H1 (cell line): ENCODE measurements around the gene SPDYE16. TPM values are rescaled to one million over a fixed set of nuclear protein-coding genes. Genes with fewer than 3 reads are reported as not detected.

ENCODE experiments used
- CTCF ChIA-PET: fragments of 300-600 bp; sonication (Branson Sonifier 250); formaldehyde crosslinking; loops from one replicate; lab custom pipeline; 2021; ENCODE audit not compliant: partially characterized antibody; lab: Charles Lee
- POLR2A ChIA-PET: fragments of 300-600 bp; sonication (Branson Sonifier 250); formaldehyde crosslinking; loops from one replicate; lab custom pipeline; 2021; ENCODE audit warnings: inconsistent platforms; ENCODE audit not compliant: partially characterized antibody; lab: Charles Lee
- DNase-seq, 2 experiments: peaks; one replicate each; pipeline versions ENCODE4 v3.0.0 to v3.0.0-alpha.2; 2010 to 2022; ENCODE audit warnings: low spot score in 2 of 2, low read depth in 1 of 2, mixed read lengths in 1 of 2
- FAIRE-seq: peaks from 2 replicates; lab custom pipeline; 2011; peaks lifted over from hg19 to GRCh38; lab: Jason Lieb, UNC
- H2AFZ ChIP-seq: 2 replicates; pipeline ENCODE4 v1.8.1; 2012; ENCODE audit warnings: low read length, inconsistent platforms
- H2AK5ac ChIP-seq: 2 replicates; pipeline ENCODE4 v1.6.1; 2013; ENCODE audit warnings: low read depth, low read length
- H2BK120ac ChIP-seq: replicated peaks from 2 replicates; pipeline ENCODE3; 2013; ENCODE audit warnings: low read depth, low read length, inconsistent platforms
- H2BK12ac ChIP-seq: 2 replicates; pipeline ENCODE4 v1.6.1; 2013; ENCODE audit warnings: low read depth, low read length
- H2BK15ac ChIP-seq: 2 replicates; pipeline ENCODE4 v1.6.1; 2013; ENCODE audit warnings: low read length
- H2BK20ac ChIP-seq: 2 replicates; pipeline ENCODE4 v1.6.1; 2013; ENCODE audit warnings: low read length
- H2BK5ac ChIP-seq: 2 replicates; pipeline ENCODE4 v1.6.1; 2013; ENCODE audit warnings: low read depth, low read length
- H3K14ac ChIP-seq: 2 replicates; pipeline ENCODE4 v1.6.1; 2013; ENCODE audit warnings: inconsistent platforms; ENCODE audit not compliant: insufficient read length
- H3K18ac ChIP-seq: 2 replicates; pipeline ENCODE4 v1.6.1; 2013; ENCODE audit warnings: low read length; ENCODE audit errors: extremely low read depth
- H3K23ac ChIP-seq: 2 replicates; pipeline ENCODE4 v1.6.1; 2013; ENCODE audit warnings: inconsistent platforms; ENCODE audit not compliant: insufficient read length
- H3K23me2 ChIP-seq: 2 replicates; pipeline ENCODE4 v1.6.1; 2013; ENCODE audit warnings: low read depth, low read length
- H3K27ac ChIP-seq: 2 replicates; pipeline ENCODE4 v1.6.1; 2011; ENCODE audit warnings: low read depth, low read length, inconsistent platforms
- H3K27me3 ChIP-seq, 4 experiments: replicated peaks in 1 of 4; 1 replicate in 1 of 4; 2 replicates in 3 of 4; pipeline versions ENCODE4 v1.6.1 to v1.8.1; 2011 to 2013; ENCODE audit warnings: low read length in 3 of 4, mild to moderate bottlenecking in 3 of 4, inconsistent platforms in 2 of 4, mixed read lengths in 2 of 4, moderate library complexity in 1 of 4; ENCODE audit not compliant: control insufficient read depth in 3 of 4, insufficient read depth in 3 of 4; ENCODE audit errors: extremely low read depth in 1 of 4
- H3K36me3 ChIP-seq, 4 experiments: 2 replicates each; pipeline versions ENCODE4 v1.6.1 to v1.8.1; 2011 to 2013; ENCODE audit warnings: mild to moderate bottlenecking in 4 of 4, low read length in 3 of 4, moderate library complexity in 2 of 4, control low read depth in 1 of 4, inconsistent platforms in 1 of 4; ENCODE audit not compliant: insufficient read depth in 4 of 4, control insufficient read depth in 2 of 4
- H3K4ac ChIP-seq: replicated peaks from 2 replicates; pipeline ENCODE3; 2013; ENCODE audit warnings: low read length, low read depth, mixed read lengths, inconsistent platforms; ENCODE audit not compliant: insufficient read length
- H3K4me1 ChIP-seq, 4 experiments: replicated peaks in 1 of 4; 1 replicate in 1 of 4; 2 replicates in 3 of 4; pipeline versions ENCODE4 v1.6.1 to v1.8.1; 2011 to 2013; ENCODE audit warnings: low read length in 3 of 4, inconsistent platforms in 2 of 4, mixed read lengths in 1 of 4; ENCODE audit not compliant: insufficient read depth in 4 of 4, control insufficient read depth in 3 of 4
- H3K4me2 ChIP-seq, 2 experiments: 2 replicates each; pipeline versions ENCODE4 v1.6.1 to v1.8.1; 2011 to 2013; ENCODE audit warnings: low read depth in 2 of 2, low read length in 2 of 2, control low read depth in 1 of 2, inconsistent platforms in 1 of 2, mild to moderate bottlenecking in 1 of 2; ENCODE audit not compliant: insufficient read depth in 1 of 2
- H3K4me3 ChIP-seq, 4 experiments: fragments of 200-600, 300-600 bp in 1 of 4; sonication (generic), shearing (Covaris generic), sonication (Bioruptor Twin) in 1 of 4; 2 replicates each; pipeline versions ENCODE4 v1.5.1 to v1.8.1; 2011 to 2016; ENCODE audit warnings: low read length in 4 of 4, low read depth in 3 of 4, control low read depth in 2 of 4, inconsistent platforms in 2 of 4, mild to moderate bottlenecking in 2 of 4, mixed read lengths in 1 of 4, moderate library complexity in 1 of 4; ENCODE audit not compliant: insufficient read depth in 2 of 4; ENCODE audit errors: extremely low read depth in 1 of 4
- H3K56ac ChIP-seq: replicated peaks from 2 replicates; pipeline ENCODE3; 2013; ENCODE audit warnings: low read depth, mild to moderate bottlenecking, mixed read lengths, low read length, inconsistent platforms; ENCODE audit not compliant: insufficient read length
- H3K79me1 ChIP-seq: 2 replicates; pipeline ENCODE4 v1.6.1; 2013; ENCODE audit warnings: low read depth, low read length, control low read depth
- H3K79me2 ChIP-seq, 2 experiments: 2 replicates each; pipeline versions ENCODE4 v1.6.1 to v1.8.1; 2012 to 2013; ENCODE audit warnings: low read length in 2 of 2, mild to moderate bottlenecking in 2 of 2, inconsistent platforms in 1 of 2; ENCODE audit not compliant: insufficient read depth in 2 of 2, control insufficient read depth in 1 of 2
- H3K9ac ChIP-seq, 4 experiments: replicated peaks in 1 of 4; 1 replicate in 1 of 4; 2 replicates in 3 of 4; pipeline versions ENCODE4 v1.6.1 to v1.8.1; 2011 to 2013; ENCODE audit warnings: low read depth in 3 of 4, low read length in 3 of 4, control low read depth in 2 of 4, mild to moderate bottlenecking in 2 of 4, moderate library complexity in 2 of 4, inconsistent platforms in 1 of 4; ENCODE audit errors: extremely low read depth in 1 of 4
- H3K9me3 ChIP-seq, 2 experiments: 2 replicates each; pipeline versions ENCODE4 v1.6.1 to v1.8.1; 2012 to 2013; ENCODE audit warnings: mild to moderate bottlenecking in 2 of 2, moderate library complexity in 2 of 2, control low read depth in 1 of 2, inconsistent platforms in 1 of 2, low read depth in 1 of 2, low read length in 1 of 2, mixed read lengths in 1 of 2; ENCODE audit not compliant: insufficient read depth in 2 of 2
- H4K20me1 ChIP-seq, 2 experiments: replicated peaks in 1 of 2; 2 replicates each; pipeline versions ENCODE3 to v1.8.1; 2011 to 2013; ENCODE audit warnings: inconsistent platforms in 2 of 2, low read length in 2 of 2, mild to moderate bottlenecking in 1 of 2; ENCODE audit not compliant: insufficient read depth in 2 of 2, control insufficient read depth in 1 of 2
- H4K5ac ChIP-seq: 2 replicates; pipeline ENCODE4 v1.6.1; 2013; ENCODE audit warnings: low read length, low read depth, mixed read lengths, inconsistent platforms; ENCODE audit not compliant: insufficient read length
- H4K8ac ChIP-seq: 2 replicates; pipeline ENCODE4 v1.8.0; 2013; ENCODE audit warnings: mild to moderate bottlenecking, moderate library complexity, low read length, inconsistent platforms; ENCODE audit not compliant: insufficient read depth; ENCODE audit errors: extremely low read depth
- H4K91ac ChIP-seq: replicated peaks from 2 replicates; pipeline ENCODE3; 2013; ENCODE audit warnings: low read length, mixed read lengths, inconsistent platforms; ENCODE audit not compliant: insufficient read length
- JUND ChIP-seq: IDR thresholded peaks from 2 replicates; pipeline ENCODE4 v1.6.1; 2011; ENCODE audit warnings: mild to moderate bottlenecking, improper control_type of control experiment, low read length
- RAD21 ChIP-seq, 2 experiments: IDR thresholded peaks in 1 of 2; conservative IDR thresholded peaks in 1 of 2; 2 replicates each; pipeline ENCODE4 v1.6.1; 2011; ENCODE audit warnings: low read depth in 2 of 2, low read length in 2 of 2, improper control_type of control experiment in 1 of 2, inconsistent platforms in 1 of 2, mild to moderate bottlenecking in 1 of 2, moderate library complexity in 1 of 2
- SIX5 ChIP-seq: IDR thresholded peaks from 2 replicates; pipeline ENCODE4 v1.6.1; 2011; ENCODE audit warnings: mild to moderate bottlenecking, low read depth, low read length
- TAF1 ChIP-seq: IDR thresholded peaks from 2 replicates; pipeline ENCODE4 v1.6.1; 2011; ENCODE audit warnings: mild to moderate bottlenecking, low read depth, low read length
- YY1 ChIP-seq: IDR thresholded peaks from 2 replicates; pipeline ENCODE4 v1.6.1; 2011; ENCODE audit warnings: low read depth, mild to moderate bottlenecking, low read length
- ZNF274 ChIP-seq: IDR thresholded peaks from 2 replicates; pipeline ENCODE4 v1.7.0; 2012; ENCODE audit warnings: low read length, borderline replicate concordance; ENCODE audit errors: extremely low read depth
- WGBS, 2 experiments: shearing (Covaris generic) in 1 of 2; methylation state at CpG; one replicate each; pipeline versions ENCODE4 v1.1.6 to v1.1.7; 2013 to 2015; ENCODE audit warnings: low lambda C conversion rate in 2 of 2, mixed read lengths in 2 of 2, inconsistent platforms in 1 of 2, low coverage in 1 of 2, missing lambda C conversion rate in 1 of 2; ENCODE audit not compliant: insufficient replicate concordance in 2 of 2, insufficient coverage in 1 of 2, insufficient read length in 1 of 2; ENCODE audit errors: extremely low coverage in 1 of 2, missing lambda C conversion rate in 1 of 2; 5-methylcytosine and 5-hydroxymethylcytosine counted together
- polyA plus RNA-seq, 7 experiments: library from polyadenylated mRNA; depleted of rRNA in 3 of 7; stranded (reverse) in 5 of 7; unstranded in 2 of 7; fragments of >200 nt in 5 of 7; fragments of 200-250 nt in 2 of 7; gene quantifications; 1 replicate in 5 of 7; 2 replicates in 1 of 7; 4 replicates in 1 of 7; pipeline versions ENCODE4 v1.2.1 to v1.2.3, GENCODE V29; 2011 to 2013; ENCODE audit warnings: missing spikeins in 2 of 7, mixed read lengths in 2 of 7
- total RNA-seq: library from RNA; stranded (reverse); fragmentation: NEBNext Ultra II Directional; extraction: Animal tissue kit (Norgen Biotek cat#: 25700); gene quantifications from 2 replicates; pipeline ENCODE4 v1.2.1, GENCODE V29; 2021
- TF ChIP-seq, protein P1 (sequence below), 3 experiments: IDR thresholded peaks; 1 replicate in 2 of 3; 2 replicates in 1 of 3; pipeline versions ENCODE4 v1.5.1 to v1.6.1; 2011; ENCODE audit warnings: low read length in 3 of 3, mild to moderate bottlenecking in 3 of 3, inconsistent platforms in 2 of 3, low read depth in 1 of 3, moderate library complexity in 1 of 3; ENCODE audit not compliant: insufficient read depth in 1 of 3; ENCODE audit errors: control extremely low read depth in 1 of 3
- TF ChIP-seq, protein P2 (sequence below): IDR thresholded peaks from 2 replicates; pipeline ENCODE4 v1.6.1; 2012; ENCODE audit warnings: inconsistent platforms

SPDYE16 gene
- total and polyA plus RNA-seq, 2 of the 8 experiments (the other 6 are each of a cell fraction or from before 2014, with no cell fraction given), result not detected

DNA sequence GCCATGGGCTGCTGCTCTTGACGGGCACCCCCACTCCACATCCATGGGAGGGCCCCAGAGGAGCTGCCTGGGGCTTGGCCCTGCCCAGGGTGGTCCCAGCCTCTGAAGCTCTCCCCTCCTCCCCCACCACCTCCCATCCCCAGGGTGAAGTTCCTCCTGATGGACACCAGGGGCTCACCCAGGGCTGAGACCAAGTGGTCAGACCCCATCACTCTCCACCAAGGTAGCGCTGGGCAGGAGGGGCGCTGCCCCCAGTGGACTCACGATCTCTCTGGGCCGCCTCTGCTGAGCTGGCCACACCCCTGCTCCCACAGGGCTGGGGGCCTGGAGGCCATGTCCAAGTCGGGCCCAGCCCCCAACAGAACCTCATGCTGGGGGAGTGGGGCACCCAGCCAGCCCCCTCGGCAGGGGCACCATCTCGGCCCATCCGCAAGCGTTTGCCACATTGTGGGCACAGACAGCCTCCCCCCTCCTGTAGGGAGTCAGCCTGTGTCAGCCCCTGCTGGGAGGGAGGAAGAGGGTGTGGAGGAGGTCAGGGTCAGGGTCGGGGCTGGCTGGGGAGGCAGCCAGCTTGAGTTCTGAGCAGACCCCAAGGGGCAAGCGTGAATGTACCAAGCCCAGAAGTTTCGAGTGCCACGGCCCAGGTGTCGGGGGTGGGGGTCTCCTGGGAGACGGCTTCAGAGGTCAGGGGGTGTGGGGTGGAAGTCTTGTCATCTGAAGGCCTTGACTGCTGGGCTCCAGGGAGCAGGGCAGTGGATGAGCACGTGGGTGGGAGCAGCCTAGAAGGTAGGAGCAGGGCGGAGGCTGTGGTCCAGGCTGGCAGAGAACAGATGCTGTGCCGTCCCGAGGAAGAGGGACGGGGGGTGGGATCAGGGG lies 29.9 kb downstream of the SPDYE16 start:
- CTCF ChIA-PET, result interaction anchor here (1.1 to 1.5 kb wide), 2 partner anchors 89 to 176 kb away, joined by 3 to 4 read pairs; no protein-coding TSS in a partner anchor
- no peak for FAIRE-seq
- no peak for TF ChIP-seq JUND
- TF ChIP-seq RAD21 (IDR thresholded peaks at IDR 0.05 in 1 of 2, conservative IDR thresholded peaks at IDR 0.05 in 1 of 2; ENCODE audit: low read depth in 2 of 2, low read length in 2 of 2), result peak; percentile 39 to 51; a peak in 3 of 4 replicates
- TF ChIP-seq ZNF274, result no peak
- TF ChIP-seq YY1, result no peak
- TF ChIP-seq SIX5, result no peak
- TF ChIP-seq, protein P1, sequence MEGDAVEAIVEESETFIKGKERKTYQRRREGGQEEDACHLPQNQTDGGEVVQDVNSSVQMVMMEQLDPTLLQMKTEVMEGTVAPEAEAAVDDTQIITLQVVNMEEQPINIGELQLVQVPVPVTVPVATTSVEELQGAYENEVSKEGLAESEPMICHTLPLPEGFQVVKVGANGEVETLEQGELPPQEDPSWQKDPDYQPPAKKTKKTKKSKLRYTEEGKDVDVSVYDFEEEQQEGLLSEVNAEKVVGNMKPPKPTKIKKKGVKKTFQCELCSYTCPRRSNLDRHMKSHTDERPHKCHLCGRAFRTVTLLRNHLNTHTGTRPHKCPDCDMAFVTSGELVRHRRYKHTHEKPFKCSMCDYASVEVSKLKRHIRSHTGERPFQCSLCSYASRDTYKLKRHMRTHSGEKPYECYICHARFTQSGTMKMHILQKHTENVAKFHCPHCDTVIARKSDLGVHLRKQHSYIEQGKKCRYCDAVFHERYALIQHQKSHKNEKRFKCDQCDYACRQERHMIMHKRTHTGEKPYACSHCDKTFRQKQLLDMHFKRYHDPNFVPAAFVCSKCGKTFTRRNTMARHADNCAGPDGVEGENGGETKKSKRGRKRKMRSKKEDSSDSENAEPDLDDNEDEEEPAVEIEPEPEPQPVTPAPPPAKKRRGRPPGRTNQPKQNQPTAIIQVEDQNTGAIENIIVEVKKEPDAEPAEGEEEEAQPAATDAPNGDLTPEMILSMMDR (IDR thresholded peaks at IDR 0.05; ENCODE audit: control extremely low read depth in 1 of 3, insufficient read depth in 1 of 3, low read depth in 1 of 3, low read length in 3 of 3), result peak; percentile 60 to 70 (median 64)
- TF ChIP-seq, protein P2, sequence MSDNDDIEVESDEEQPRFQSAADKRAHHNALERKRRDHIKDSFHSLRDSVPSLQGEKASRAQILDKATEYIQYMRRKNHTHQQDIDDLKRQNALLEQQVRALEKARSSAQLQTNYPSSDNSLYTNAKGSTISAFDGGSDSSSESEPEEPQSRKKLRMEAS, result no peak
- TF ChIP-seq TAF1, result no peak

More for the DNA sequence above, 29.9 kb downstream of the SPDYE16 start:
- Histone ChIP-seq H3K4me3 (no peak overlapping the region), H2AK5ac (peak overlapping the region; percentile 24; the same call in 1 of the 2 replicates), H3K14ac (no peak overlapping the region), H3K4me1 (peaks cover 0 to 17% (median 11%) of the 10 kb centered on the region in 4 experiments; a peak in 6 of 7 replicates), H2AFZ (no peak overlapping the region), H3K36me3 (no peaks in the 10 kb centered on the region), H2BK12ac (peak overlapping the region; percentile 39; the same call in 1 of the 2 replicates), H3K4ac (no peak overlapping the region), H3K79me1 (no peaks in the 10 kb centered on the region), H4K8ac (peak overlapping the region; percentile 80; the same call in 1 of the 2 replicates), H3K23me2 (no peaks in the 10 kb centered on the region), H4K20me1 (peaks cover 0 to 1% of the 10 kb centered on the region in 2 experiments), H4K91ac (no peak overlapping the region), H3K27ac (no peak overlapping the region; the same call in 1 of the 2 replicates), H2BK5ac (peak overlapping the region; percentile 44; the same call in 1 of the 2 replicates), H3K9ac (no peak overlapping the region), H3K18ac (no peak overlapping the region), H2BK20ac (no peak overlapping the region), H3K4me2 (no peak overlapping the region), H3K56ac (no peak overlapping the region), H3K79me2 (no peaks in the 10 kb centered on the region), H3K23ac (no peak overlapping the region), H2BK120ac (no peak overlapping the region), H3K27me3 (no peaks in the 10 kb centered on the region), H4K5ac (no peak overlapping the region), H3K9me3 (no peaks in the 10 kb centered on the region), H2BK15ac (no peak overlapping the region; the same call in 1 of the 2 replicates)
- peak in 1 of 2 experiments; percentile 65 for DNase-seq
- WGBS, 2 experiments, result 80% methylated on average over 12 of the region's 21 CpGs; no CpG with 5 or more reads in 1 of the 2 experiments
- POLR2A ChIA-PET, result interaction anchor here (0.6 kb wide), 1 partner anchor 1151 kb away, joined by 3 read pairs; no protein-coding TSS in a partner anchor
